ENCODE results near the gene VIPR2.

The VIPR2 gene

DNA sequence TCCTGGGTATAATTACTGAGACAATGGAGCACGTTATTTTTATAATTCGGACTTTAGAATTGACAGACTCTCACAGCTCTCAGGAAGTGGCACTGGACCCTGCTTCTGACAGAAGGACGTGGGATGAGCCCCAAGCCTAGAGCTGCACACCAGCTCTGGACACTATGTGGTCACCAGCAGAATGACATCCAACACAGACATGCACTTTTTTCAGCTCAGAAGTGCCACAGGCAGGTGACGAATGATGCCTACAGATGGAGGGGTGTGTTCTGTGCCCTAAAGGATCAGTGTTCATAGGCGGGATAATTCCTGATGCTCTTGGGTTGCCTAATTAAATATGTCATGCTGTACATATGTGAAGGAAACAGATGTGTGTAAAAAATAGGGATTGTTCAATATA lies 87.9 kb downstream of the VIPR2 start:
- no peak overlapping the region for H2BK120ac ChIP-seq (ENCODE audit: low read depth, low read length)
- H2AK5ac ChIP-seq (ENCODE audit: low read depth, low read length): no peak overlapping the region
- no CpG with 5 or more reads among the region's 5 CpGs for WGBS, 2 donors (ENCODE audit: extremely low coverage in 2 of 2, insufficient read length in 2 of 2, insufficient replicate concordance in 1 of 2)

DNA sequence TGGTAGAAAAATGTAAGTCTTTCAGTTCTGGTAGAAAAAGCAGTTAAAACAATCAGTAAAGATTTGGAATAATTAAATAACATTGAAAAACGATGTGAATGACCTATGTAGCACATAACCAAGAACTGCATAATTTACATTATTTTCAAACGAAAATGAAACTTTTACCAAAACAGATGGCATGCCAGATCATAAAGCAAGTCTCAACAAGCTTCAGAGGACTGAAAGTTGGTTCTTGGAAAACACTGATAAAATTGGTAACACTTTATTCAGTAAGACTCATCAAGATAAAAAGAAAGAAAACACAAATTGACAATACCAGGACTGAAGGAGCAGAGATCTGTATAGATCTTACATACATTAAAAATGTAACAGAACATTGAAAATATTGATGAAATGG lies 92.8 kb downstream of the VIPR2 start:
- no peak overlapping the region for H3K4me2 ChIP-seq (ENCODE audit: insufficient read depth, low read length, poor library complexity, severe bottlenecking)
- WGBS, 2 donors (ENCODE audit: extremely low coverage in 2 of 2, insufficient read length in 2 of 2, insufficient replicate concordance in 1 of 2): no CpG with 5 or more reads among the region's 2 CpGs
- no peaks in the 10 kb centered on the region for H3K4me1 ChIP-seq (ENCODE audit: control insufficient read depth in 2 of 2, insufficient read depth in 1 of 2, low read depth in 1 of 2, low read length in 2 of 2)
- no peak overlapping the region for H2BK120ac ChIP-seq (ENCODE audit: low read depth, low read length)
- H3K4ac ChIP-seq (ENCODE audit: low read length): no peak overlapping the region
- H3K27ac ChIP-seq (replicated peaks; ENCODE audit: low read length): no peak overlapping the region
- no peak overlapping the region for H2AFZ ChIP-seq (ENCODE audit: low read length)
- H2AK5ac ChIP-seq (ENCODE audit: low read depth, low read length): no peak overlapping the region
- DNase-seq (ENCODE audit: low spot score): no peak
- H3K27me3 ChIP-seq (ENCODE audit: control insufficient read depth in 3 of 3, insufficient read depth in 3 of 3, low read depth in 1 of 3, low read length in 3 of 3): no peaks in the 10 kb centered on the region
- H4K91ac ChIP-seq (ENCODE audit: low read depth, low read length, poor library complexity): no peak overlapping the region
- H3K36me3 ChIP-seq (replicated peaks in 1 of 2; ENCODE audit: control insufficient read depth in 2 of 2, insufficient read depth in 2 of 2, low read length in 2 of 2): no peaks in the 10 kb centered on the region
- no peak overlapping the region for H2BK12ac ChIP-seq (ENCODE audit: low read length)
- H3K4me3 ChIP-seq (ENCODE audit: low read length in 2 of 2): no peak overlapping the region
- no peak overlapping the region for H3K9ac ChIP-seq (ENCODE audit: low read depth, low read length, poor library complexity)
- no peak overlapping the region for H3K23ac ChIP-seq (ENCODE audit: low read depth, low read length, poor library complexity)
- no peaks in the 10 kb centered on the region for H3K79me1 ChIP-seq (ENCODE audit: low read depth, low read length)
- H4K8ac ChIP-seq (ENCODE audit: low read depth, low read length): no peak overlapping the region
- H3K18ac ChIP-seq (ENCODE audit: low read length): no peak overlapping the region
- no peaks in the 10 kb centered on the region for H3K9me3 ChIP-seq (replicated peaks in 1 of 2; ENCODE audit: control insufficient read depth in 2 of 2, insufficient read depth in 1 of 2, low read depth in 1 of 2, low read length in 2 of 2)
- H2BK15ac ChIP-seq (ENCODE audit: low read length): no peak overlapping the region
- H2BK5ac ChIP-seq (ENCODE audit: low read length): no peak overlapping the region
- no peak overlapping the region for H3K14ac ChIP-seq (ENCODE audit: low read length)

More for the DNA sequence above, 87.9 kb downstream of the VIPR2 start:
- Histone ChIP-seq H3K36me3 (replicated peaks in 1 of 2; ENCODE audit: control insufficient read depth in 2 of 2, insufficient read depth in 2 of 2, low read length in 2 of 2) (no peaks in the 10 kb centered on the region), H2BK12ac (ENCODE audit: low read length) (no peak overlapping the region), H3K14ac (ENCODE audit: low read length) (no peak overlapping the region), H2BK15ac (ENCODE audit: low read length) (no peak overlapping the region), H3K79me1 (ENCODE audit: low read depth, low read length) (no peaks in the 10 kb centered on the region), H3K27ac (replicated peaks; ENCODE audit: low read length) (no peak overlapping the region), H3K23ac (ENCODE audit: low read depth, low read length, poor library complexity) (no peak overlapping the region), H2AFZ (ENCODE audit: low read length) (no peak overlapping the region), H3K18ac (ENCODE audit: low read length) (no peak overlapping the region), H3K4me2 (ENCODE audit: insufficient read depth, low read length, poor library complexity, severe bottlenecking) (no peak overlapping the region), H3K4ac (ENCODE audit: low read length) (no peak overlapping the region), H4K8ac (ENCODE audit: low read depth, low read length) (no peak overlapping the region), H3K4me1 (ENCODE audit: control insufficient read depth in 2 of 2, insufficient read depth in 1 of 2, low read depth in 1 of 2, low read length in 2 of 2) (no peaks in the 10 kb centered on the region), H3K9me3 (replicated peaks in 1 of 2; ENCODE audit: control insufficient read depth in 2 of 2, insufficient read depth in 1 of 2, low read depth in 1 of 2, low read length in 2 of 2) (peaks cover 0 to 2% of the 10 kb centered on the region in 2 donors), H3K27me3 (ENCODE audit: control insufficient read depth in 3 of 3, insufficient read depth in 3 of 3, low read depth in 1 of 3, low read length in 3 of 3) (peaks cover 0 to 4% (median 0%) of the 10 kb centered on the region in 3 experiments), H3K4me3 (ENCODE audit: low read length in 2 of 2) (no peak overlapping the region), H3K9ac (ENCODE audit: low read depth, low read length, poor library complexity) (no peak overlapping the region), H4K91ac (ENCODE audit: low read depth, low read length, poor library complexity) (no peak overlapping the region), H2BK5ac (ENCODE audit: low read length) (no peak overlapping the region)
- no peak for DNase-seq (ENCODE audit: low spot score)

DNA sequence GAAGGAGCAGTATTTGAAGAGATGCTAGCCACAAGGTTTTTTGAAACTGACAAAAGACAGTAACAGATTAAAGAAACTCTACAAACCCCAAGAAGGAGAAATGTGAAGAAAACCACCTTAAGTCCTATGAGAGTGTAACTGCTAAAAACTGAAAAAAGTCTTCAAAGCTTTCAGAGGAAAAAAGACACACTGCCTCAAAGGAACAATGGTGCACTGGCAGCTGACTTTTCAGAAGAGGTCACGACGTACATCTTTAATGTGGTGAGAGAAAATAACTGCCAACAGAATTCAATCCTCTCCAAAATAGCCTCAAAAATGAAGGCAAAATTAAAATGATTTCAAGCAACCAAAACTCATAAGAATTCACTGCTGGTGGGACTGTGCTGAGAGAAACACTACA lies 94.0 kb downstream of the VIPR2 start:
- Histone ChIP-seq H4K8ac (ENCODE audit: low read depth, low read length) (no peak overlapping the region), H3K14ac (ENCODE audit: low read length) (no peak overlapping the region), H3K36me3 (replicated peaks in 1 of 2; ENCODE audit: control insufficient read depth in 2 of 2, insufficient read depth in 2 of 2, low read length in 2 of 2) (no peaks in the 10 kb centered on the region), H3K4me2 (ENCODE audit: insufficient read depth, low read length, poor library complexity, severe bottlenecking) (no peak overlapping the region), H3K79me1 (ENCODE audit: low read depth, low read length) (no peaks in the 10 kb centered on the region), H2AFZ (ENCODE audit: low read length) (no peak overlapping the region), H2BK5ac (ENCODE audit: low read length) (no peak overlapping the region), H3K27me3 (ENCODE audit: control insufficient read depth in 3 of 3, insufficient read depth in 3 of 3, low read depth in 1 of 3, low read length in 3 of 3) (no peaks in the 10 kb centered on the region), H3K4me3 (ENCODE audit: low read length in 2 of 2) (no peak overlapping the region), H3K4me1 (ENCODE audit: control insufficient read depth in 2 of 2, insufficient read depth in 1 of 2, low read depth in 1 of 2, low read length in 2 of 2) (no peaks in the 10 kb centered on the region), H4K91ac (ENCODE audit: low read depth, low read length, poor library complexity) (no peak overlapping the region), H2BK12ac (ENCODE audit: low read length) (no peak overlapping the region), H3K9ac (ENCODE audit: low read depth, low read length, poor library complexity) (no peak overlapping the region), H3K9me3 (replicated peaks in 1 of 2; ENCODE audit: control insufficient read depth in 2 of 2, insufficient read depth in 1 of 2, low read depth in 1 of 2, low read length in 2 of 2) (no peaks in the 10 kb centered on the region), H3K18ac (ENCODE audit: low read length) (no peak overlapping the region), H2AK5ac (ENCODE audit: low read depth, low read length) (no peak overlapping the region), H2BK120ac (ENCODE audit: low read depth, low read length) (no peak overlapping the region), H3K23ac (ENCODE audit: low read depth, low read length, poor library complexity) (no peak overlapping the region), H2BK15ac (ENCODE audit: low read length) (no peak overlapping the region), H3K27ac (replicated peaks; ENCODE audit: low read length) (no peak overlapping the region), H3K4ac (ENCODE audit: low read length) (no peak overlapping the region)
- no peak for DNase-seq (ENCODE audit: low spot score)
- no CpG with 5 or more reads among the region's 2 CpGs for WGBS, 2 donors (ENCODE audit: extremely low coverage in 2 of 2, insufficient read length in 2 of 2, insufficient replicate concordance in 1 of 2)

DNA sequence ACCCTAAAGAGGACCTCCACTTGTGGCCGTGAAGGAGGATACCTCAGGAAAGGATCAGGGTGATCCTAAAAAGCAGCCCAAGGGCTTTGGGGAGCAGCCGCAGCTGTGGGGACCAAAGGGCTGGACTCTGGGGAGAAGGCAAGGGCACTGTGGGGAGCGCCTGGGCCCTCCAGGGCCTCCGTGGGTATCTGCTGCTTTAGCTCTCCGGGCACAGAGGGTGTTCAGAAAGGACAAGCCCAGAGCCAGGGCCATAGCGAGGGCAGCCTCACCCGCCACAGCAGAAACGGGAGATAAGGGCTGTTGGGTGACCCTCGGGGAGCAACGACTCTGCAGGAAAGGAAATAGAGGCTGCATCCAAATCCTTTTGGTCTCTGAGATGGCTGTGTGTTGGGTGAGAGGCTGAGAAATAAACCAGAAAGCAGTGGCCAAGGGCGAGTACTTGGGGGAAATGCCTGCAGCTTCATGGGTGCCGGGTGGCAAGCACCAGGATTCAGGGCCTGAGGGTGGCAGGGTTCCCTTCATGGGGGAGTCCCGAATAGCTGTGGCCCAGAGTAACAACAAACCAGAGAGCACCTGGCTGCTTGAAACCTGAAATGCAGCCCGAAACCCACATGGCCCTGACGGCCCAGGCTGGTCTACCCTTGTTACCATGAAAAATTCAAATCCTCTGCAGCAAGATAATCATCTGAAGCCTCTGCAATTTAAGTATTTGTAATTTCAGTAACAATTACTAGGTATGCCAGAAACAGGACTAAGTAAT lies 95.2 kb downstream of the VIPR2 start:
- Histone ChIP-seq H2AFZ (ENCODE audit: low read length) (no peak overlapping the region), H2BK12ac (ENCODE audit: low read length) (no peak overlapping the region), H4K91ac (ENCODE audit: low read depth, low read length, poor library complexity) (no peak overlapping the region), H3K36me3 (replicated peaks in 1 of 2; ENCODE audit: control insufficient read depth in 2 of 2, insufficient read depth in 2 of 2, low read length in 2 of 2) (no peaks in the 10 kb centered on the region), H3K4me1 (ENCODE audit: control insufficient read depth in 2 of 2, insufficient read depth in 1 of 2, low read depth in 1 of 2, low read length in 2 of 2) (no peaks in the 10 kb centered on the region), H3K9ac (ENCODE audit: low read depth, low read length, poor library complexity) (no peak overlapping the region), H4K8ac (ENCODE audit: low read depth, low read length) (no peak overlapping the region), H3K9me3 (replicated peaks in 1 of 2; ENCODE audit: control insufficient read depth in 2 of 2, insufficient read depth in 1 of 2, low read depth in 1 of 2, low read length in 2 of 2) (no peaks in the 10 kb centered on the region), H3K4me3 (ENCODE audit: low read length in 2 of 2) (no peak overlapping the region), H2AK5ac (ENCODE audit: low read depth, low read length) (peak overlapping the region; percentile 22), H3K27ac (replicated peaks; ENCODE audit: low read length) (no peak overlapping the region), H3K4ac (ENCODE audit: low read length) (no peak overlapping the region), H3K4me2 (ENCODE audit: insufficient read depth, low read length, poor library complexity, severe bottlenecking) (no peak overlapping the region), H3K27me3 (ENCODE audit: control insufficient read depth in 3 of 3, insufficient read depth in 3 of 3, low read depth in 1 of 3, low read length in 3 of 3) (no peaks in the 10 kb centered on the region), H3K18ac (ENCODE audit: low read length) (peak overlapping the region; percentile 57), H2BK15ac (ENCODE audit: low read length) (peak overlapping the region; percentile 12), H3K14ac (ENCODE audit: low read length) (no peak overlapping the region), H3K79me1 (ENCODE audit: low read depth, low read length) (no peaks in the 10 kb centered on the region), H2BK5ac (ENCODE audit: low read length) (no peak overlapping the region), H3K23ac (ENCODE audit: low read depth, low read length, poor library complexity) (no peak overlapping the region), H2BK120ac (ENCODE audit: low read depth, low read length) (no peak overlapping the region)
- WGBS, 2 donors (ENCODE audit: extremely low coverage in 2 of 2, insufficient read length in 2 of 2, insufficient replicate concordance in 1 of 2): no CpG with 5 or more reads among the region's 15 CpGs
- no peak for DNase-seq (ENCODE audit: low spot score)
